NCI-H2029 treated with DMSO at 0.1 percent for 48 hours (cell line): ENCODE data around the gene CACNA1C.

Experiments
- DNase-seq: peaks from one replicate; lab custom pipeline; 2025; lab: John Stamatoyannopoulos, UW

Gene CACNA1C

DNA sequence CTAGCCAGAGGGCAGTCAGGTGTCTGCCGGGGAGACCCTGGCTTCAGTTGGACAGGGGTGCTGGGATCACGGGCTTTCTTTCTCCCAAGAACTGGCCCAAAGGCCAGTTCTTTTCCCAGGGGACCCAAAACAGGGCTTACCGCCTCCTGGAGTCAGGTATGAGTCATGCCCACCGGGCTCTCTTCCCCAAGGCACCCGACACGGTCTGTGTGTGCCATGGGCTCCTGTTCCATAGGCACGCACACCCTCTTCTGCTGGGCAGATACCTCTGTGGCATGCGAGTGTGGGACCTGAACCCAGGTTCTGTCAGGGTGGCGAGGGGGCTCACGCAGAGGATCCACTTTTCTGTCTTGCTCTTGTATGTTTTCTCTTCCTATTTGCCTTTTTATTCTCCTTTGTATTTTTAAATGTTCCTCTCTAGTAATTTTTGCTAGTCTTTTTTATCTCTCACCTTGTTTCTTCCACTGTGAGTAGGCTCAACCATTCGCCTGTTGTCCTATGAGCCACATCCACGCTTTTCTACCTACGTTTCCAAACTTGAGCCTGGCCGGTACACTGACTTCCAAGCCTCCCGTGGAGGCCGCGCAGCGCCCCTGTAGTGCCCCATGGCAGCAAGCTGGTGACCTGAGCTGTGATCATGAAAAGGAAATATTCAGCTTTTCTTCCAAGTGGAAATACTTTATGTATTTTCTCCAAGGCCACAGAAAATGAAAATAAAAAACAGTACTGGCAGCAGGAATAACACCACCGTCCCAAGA lies 362.2 kb downstream of the CACNA1C start:
- DNase-seq, result no peak

DNA sequence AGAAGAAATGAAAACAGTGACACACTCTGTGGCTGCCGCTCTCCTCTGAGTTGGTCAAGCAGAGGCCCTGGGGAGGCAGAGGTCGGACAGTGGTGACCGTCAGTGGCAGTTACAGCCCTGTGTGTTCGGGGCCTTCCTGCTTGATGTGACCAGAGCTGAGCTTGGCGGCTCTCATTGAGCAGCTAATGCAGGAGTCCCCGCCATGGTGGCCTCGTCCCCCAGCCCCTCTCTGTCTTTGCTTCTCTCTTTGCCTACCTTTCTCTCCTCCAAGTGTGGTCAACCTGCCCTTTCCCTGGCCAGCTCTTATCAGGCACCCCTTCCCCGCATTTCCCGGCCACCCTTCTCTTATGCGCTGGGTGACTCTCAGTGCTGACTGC lies 362.8 kb downstream of the CACNA1C start:
- no peak for DNase-seq

DNA sequence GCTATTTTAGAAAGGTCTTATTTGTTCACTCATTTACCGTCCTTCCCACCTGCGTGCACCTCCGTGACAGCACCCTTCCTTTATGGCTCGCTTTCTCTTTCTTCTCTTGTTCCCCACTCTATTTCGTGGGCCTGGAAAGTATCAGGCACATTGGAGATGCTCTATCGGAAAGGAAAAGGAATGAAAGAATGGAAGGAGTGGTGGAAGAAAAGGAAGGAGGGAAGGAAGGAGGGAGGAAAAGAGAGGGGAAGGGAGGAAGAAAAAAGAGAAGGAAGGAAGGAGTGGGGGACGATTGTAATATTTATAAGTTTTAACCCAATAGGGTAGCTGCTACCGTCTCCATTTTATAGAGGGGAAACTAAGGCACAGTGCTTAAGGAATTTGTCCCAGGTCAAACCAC lies 363.4 kb downstream of the CACNA1C start:
- no peak for DNase-seq

DNA sequence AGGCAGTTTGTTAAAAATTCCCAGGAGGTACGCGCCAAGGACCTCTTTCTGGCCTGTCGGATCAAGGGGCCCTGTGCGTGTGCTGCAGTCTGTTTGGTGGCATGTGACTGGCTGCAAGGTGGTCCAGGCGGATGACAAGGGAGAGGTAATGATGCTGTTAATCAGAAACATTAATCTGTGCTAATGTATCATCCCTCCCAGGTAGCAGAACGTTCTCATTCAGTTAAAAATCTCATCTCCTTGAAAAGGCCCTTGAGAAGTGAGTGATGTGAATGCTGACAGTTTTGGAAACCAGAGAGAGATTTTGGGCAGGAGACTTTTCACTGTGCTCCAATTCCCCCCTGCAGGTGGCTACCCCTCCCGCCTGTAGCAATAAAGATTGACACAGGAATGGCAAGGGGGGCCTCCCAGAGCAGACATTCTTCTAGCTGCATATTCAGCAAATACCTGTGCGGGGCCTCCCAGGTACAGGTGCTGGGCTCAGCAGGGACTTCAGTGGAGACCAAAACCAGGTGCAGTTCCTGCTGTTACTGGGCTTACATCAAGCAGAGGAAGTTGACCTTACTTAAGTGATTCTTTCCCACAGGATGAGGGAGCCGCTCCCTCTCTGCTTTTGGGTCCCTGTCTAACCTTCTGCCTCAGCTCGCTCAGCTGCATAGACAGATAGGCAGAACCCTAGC lies 364.8 kb downstream of the CACNA1C start:
- no peak for DNase-seq

DNA sequence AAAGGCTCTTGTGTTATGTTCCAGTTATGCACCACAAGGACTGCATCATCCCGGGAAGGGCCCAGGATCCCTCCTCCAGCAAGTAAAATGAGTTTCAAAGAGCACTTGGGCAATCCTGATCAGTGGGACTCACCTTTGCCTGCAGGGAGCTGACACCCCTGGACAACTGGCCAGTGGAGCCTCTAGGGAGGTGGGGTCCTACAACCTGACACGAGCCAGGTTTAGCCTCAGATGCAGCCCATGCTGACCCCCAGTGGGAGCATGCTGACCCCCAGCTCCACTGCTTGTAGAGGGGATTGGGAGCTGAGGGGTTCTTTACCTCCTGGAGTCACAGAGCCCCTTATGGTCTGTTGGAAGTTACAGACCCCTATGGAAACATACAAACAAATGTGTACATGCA lies 365.8 kb downstream of the CACNA1C start:
- no peak for DNase-seq

DNA sequence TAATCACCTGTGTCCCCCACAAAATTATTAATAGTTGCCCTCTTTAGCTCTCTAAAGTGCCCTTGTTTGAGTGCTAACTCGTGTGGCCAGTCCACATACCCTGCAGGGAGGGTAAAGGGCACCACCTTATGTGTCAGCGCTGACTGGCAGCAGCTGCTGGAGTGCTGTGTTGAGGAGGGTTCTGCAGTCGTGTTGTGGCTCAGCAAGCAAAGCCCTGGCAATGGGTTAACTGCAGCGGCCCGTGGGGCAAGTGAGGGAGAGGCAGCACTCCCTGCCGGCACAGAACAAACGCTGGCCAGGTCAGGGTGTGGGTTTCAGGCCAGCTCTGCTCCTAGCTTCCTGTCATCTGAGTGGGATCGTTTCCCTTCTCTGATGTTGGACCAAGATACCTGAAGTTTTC lies 369.8 kb downstream of the CACNA1C start:
- no peak for DNase-seq

DNA sequence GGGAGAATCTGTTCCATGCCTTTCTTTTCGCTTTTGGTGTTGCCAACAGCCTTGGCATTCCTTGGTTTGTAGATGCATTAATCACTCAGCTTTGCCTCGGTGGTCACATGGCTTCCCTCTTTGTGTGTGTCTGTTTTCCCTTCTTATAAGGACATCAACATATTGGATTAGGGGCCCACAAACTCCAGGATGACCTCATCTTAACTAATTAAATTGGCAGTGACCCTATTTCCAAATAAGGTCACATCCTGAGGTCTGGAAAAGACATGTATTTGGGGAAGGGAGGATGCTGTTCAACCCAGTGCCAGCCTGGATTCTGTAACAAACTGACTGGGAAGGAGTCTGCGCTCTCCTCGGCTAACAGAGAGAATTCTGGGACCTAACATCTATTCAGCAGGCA lies 376.2 kb downstream of the CACNA1C start:
- DNase-seq, result no peak

DNA sequence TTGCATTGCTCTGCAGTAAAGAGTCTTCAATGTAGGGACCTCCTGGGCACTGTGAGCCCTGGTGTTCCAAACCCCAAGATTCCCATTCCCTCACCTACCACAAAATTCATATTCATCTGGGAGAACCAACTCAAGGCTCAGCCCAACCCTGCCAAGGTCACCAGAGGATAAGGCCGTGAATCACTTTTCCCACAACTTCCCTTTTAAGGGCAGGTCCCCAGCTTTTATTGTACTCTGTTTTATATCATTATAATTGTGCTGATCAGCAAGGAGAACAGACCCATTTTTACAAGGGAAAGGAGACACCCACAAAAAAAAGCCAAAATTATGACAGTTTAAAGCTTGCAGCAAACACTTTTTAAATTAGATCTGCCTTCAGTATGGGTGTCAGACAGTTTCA lies 379.0 kb downstream of the CACNA1C start:
- no peak for DNase-seq

DNA sequence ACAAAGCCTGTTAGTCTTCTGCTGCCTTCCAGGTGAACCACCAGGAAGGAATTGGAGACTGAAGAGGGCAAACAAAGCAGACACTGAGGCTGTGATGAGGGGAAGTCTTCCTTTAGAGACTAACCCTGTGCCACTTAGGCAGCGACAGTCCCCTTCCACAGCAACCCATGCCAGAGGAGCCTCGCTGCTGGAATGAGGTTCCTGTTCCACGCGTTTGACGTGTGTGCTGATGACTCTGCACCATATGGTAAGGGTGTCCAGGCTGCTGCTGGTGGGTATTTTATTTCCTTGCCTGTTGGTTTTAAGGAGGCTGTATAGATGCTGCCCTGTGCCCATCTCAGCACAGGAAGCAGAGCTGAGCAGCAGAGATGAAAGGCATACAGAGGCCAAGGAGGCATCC lies 380.1 kb downstream of the CACNA1C start:
- DNase-seq, result no peak

DNA sequence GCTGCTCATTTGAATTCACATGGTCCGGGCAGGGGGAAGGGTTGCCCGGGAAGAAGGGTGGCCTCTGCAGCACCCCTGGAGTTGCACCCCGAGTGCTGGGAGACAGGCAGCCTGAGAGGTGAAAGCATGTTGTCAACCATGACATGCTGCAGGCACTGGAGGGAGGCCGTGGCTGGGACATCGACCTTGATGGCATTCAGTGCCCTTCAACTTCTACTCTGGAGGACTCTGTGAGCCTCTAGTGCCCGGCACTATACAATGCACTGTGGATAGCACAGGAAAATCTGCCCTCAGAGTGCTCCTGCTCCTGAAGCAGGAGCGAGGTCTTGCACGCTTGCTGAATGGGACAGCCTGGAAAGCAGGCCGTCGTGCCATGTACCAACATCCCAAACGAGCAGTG lies 382.7 kb downstream of the CACNA1C start:
- no peak for DNase-seq

DNA sequence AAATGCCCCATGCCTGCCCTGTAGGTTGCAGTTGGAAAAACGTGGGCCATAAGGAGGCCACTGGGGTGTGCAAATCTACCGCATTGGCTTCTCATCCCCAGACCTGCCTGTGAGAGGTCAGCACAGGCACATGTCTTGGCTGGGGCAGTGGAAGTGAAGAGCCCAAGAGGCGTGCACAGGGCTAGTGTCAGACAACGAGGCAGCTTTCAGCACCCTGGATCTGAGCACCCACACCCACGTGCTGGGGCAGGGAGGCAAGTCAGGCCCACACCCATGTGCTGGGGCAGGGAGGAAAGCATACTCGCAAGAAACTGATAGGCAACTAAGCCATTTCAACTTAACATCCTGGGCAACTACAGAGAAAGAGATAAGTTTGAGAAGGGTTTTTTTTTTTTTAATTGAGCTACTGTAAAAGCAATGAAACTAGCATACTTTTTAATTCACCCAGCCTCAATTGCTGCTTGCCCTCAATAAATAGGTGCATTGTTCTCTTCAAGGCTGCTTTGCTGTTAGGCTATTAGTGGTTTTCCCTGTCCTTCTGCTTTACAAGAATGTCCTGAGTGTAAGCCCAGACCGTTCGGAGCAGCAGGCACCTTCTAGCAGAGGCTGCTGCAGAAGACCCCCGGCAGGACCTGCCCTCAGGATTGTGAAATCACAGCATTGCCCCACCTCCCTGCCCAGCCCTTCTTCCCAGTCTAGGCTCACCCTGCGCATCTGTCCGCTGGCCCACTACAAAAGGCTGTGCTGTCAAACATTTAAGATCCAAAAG lies 386.7 kb downstream of the CACNA1C start:
- no peak for DNase-seq

DNA sequence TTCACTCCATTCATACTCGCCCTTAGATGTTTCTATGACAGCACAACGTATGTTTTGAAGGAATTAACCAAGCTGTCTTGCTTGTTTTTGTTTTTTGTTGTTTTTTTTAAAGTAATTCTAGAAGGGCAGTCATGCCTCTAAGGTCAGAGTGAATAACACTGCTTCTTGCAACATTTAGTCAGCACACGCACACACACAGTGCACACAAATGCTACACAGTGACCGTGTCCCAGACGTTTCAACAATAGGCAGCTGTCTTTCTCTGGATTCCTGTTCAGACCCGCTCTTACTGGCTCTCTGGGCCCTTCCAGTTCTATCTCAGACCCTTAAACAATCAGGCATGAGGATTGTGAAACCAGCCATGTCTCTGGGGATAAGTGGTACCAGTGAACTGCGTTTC lies 391.0 kb downstream of the CACNA1C start:
- DNase-seq, result no peak

DNA sequence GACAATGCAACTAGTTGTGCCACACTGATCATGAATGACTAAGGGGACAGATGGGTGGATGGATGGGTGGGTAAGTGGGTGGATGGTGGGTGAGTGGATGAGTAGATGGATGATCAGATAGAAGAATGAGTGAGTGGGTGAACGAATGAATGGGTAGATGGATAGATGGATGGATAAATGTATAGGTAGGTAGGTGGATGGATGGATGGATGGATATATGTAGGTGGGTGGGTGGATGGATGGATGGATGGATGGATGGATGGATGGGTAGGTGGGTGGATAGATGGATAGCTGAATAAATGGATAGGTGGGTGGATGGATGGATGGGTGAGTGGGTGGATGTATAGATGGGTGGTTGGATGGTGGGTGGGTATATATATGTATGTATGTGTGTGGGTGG lies 393.2 kb downstream of the CACNA1C start:
- DNase-seq, result no peak

DNA sequence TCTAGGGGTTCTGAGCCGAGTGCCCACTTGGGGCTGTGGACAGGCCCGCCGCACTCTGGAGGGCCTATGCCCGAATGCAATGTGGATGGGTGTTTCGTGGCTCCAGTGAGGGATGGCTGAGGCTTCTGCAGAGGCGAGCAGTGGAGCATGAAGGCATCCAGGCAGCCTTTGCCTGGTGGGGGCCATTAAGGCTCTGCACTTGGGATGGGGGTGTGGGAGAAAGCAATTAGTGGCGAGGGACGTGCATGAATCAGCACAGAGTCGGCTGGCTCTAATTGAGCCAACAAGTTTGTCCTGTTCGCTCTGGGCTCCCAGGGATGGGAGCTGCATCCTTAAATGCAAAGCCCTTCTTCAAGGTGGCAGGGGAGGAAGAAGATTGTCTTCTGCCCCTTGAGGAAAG lies 395.1 kb downstream of the CACNA1C start:
- DNase-seq, result no peak

DNA sequence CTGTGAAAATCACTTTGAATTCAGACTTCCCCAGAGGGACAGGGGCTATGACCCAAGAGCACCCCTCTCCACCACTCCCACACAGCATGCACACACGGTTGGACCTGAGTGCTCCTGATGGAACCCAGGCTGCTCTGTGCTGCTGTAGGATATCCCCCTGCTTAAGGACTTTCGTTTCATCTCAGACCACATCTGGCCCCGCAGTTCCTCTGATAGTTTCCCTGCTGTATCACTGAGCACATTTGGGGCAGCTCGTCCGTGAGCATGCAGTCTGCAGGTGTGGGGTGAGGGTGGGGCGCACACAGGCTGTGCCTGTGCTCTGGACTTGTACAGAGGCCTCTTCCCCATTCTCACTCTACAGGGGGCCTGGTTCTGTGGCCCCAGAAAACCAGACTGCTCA lies 396.8 kb downstream of the CACNA1C start:
- DNase-seq, result no peak

DNA sequence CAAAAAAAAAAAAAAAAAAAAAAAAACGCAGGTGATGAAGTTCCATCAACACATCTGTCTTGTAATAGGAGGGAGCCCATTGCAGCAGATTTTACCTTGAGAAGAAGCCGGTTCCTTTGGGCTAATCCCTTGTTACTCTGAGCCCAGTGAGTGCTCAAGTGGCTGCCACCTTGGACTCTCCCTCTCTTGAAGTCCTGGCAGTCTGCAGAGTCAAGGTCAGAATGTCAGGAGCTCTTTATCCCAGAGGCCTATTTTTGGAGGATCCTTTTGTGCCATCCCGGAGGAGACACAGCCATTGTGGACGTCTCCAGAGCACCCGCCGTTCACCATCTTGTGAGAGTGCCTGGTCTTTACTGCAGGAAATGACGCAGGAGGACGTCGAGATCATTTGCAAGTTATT lies 397.8 kb downstream of the CACNA1C start:
- DNase-seq, result no peak

DNA sequence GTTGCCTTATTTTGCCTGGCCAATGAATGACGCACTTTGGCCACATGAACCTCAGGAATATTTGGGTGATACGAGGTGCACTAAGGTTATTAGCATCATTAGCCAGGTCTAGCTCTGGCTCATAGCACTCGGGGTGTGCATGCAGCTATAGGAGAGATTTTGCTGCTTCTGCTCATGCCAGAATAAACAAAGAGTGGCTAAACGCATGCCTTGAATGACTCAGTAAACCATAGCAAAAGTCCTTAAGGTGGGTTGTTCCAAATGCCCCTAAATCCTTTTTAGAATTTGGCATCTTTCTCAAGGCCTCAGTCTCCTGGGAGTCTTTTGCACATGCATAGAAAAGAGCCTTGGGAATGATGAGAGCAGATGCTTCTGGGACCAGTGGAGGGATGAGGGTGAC lies 398.2 kb downstream of the CACNA1C start:
- DNase-seq, result no peak

DNA sequence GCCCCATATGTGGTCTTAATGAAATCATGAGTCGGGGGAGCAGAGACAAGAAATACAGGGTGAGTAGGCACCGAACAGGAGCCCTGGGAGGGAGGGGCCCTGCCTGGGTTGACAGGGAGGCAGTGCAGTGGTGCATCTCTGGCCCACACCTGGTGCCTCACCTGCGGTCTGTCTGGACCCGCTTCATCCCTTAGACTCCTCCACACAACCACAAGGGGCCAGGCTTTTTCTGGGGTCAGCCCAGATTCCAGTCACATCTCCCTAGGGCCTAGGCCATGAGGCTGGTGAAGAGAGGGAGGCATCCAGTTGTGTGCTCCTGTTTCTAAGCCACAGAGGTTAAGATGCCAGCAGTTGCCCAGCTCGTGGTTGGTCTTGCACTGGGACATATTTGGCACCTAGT lies 398.7 kb downstream of the CACNA1C start:
- DNase-seq, result no peak

DNA sequence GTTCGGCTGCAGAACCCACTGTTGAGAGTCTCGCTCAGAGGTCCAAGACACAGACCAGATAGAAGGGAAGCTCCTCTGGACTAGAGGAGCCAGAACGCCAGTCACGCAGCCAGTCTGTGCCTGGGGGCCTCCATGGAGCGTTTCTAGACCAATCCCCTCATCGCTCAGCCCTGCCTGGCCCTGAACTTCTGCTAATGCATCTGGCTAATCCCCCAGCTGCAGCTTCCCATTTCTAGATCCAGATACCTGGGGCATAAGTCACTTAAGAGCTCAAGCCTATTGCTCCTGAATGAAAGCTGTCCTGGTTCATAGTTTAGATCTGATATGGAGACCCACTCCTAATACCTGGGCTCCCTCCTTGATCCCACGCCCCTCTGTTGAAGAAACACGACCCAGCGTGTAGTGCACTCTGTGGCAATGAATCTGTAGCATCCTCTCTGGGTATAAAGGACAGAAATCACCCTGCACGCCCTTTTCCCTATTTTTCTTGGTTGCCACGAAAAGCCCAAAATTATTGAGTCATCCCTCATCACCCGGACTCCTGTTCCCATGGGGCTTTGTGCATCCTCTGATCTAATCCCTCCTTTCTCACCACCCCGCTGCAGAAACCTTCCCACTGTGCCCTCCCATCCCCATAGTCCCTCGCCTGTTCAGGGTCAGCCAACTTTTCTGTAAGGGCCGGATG lies 400.4 kb downstream of the CACNA1C start:
- DNase-seq, result no peak

DNA sequence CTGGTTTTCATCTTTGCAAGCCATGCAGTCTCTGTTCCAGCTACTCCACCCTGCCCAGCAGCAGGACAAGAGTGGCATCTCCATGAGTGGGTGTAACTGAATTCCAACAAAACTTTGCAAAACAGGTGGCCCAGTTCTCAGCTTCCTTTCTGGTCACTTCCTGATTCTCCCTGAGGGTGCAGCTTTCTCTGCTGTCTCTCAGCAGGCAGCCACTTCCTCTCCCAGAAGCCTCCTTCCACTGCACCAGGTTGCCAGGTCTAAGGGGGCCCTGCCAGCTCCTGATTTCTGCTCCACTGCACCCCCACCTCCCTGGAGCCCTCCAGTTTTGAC lies 400.9 kb downstream of the CACNA1C start:
- DNase-seq, result no peak

DNA sequence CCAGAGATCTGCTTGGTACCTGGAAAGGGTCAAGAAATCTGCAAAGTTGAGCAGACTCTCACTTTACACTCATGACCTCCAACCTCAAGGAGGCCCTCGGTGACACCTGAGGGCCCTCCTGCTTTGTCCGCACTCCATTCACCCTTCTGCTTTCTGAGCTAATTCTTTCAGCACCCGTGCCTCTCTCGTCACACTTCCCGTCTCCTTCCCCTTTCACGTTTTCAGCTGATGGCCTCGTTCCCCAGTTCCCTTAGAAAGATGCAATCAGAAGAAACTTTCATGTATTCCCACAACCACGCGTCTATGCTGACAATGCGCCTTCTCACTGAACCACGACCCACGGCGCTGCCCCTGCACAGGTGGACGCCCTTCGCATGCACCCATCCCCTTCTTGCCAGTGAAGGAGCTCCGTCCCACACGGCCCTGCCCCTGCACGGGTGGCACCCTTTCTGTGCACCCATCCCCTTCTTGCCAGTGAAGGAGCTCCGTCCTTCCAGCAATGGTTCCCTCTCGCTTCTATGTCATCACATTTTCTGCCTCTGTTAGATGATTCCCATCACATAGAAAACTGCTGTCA lies 401.9 kb downstream of the CACNA1C start:
- DNase-seq, result no peak

DNA sequence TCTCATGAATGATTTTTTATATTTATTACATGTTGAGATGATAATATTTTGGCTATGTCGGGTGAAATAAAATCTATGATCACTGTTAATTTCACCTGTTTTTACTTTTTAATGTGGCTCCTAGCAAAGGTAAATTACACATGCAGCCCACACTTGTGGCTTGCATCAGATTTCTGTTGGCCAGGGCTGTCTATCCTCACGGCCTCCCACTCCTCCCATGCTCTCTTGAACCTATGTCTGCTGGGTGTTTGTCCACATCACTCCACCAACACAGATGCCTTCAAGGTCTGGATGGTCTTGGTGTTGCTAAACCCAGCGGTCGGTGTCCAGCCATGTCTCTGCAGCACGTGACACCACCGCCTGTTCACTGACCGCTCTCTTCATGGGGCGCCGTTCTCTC lies 402.6 kb downstream of the CACNA1C start:
- DNase-seq, result no peak
